DND-41 (cell line): ENCODE results near the gene HOXA5.

Experiments
- CTCF ChIP-seq: IDR thresholded peaks from 2 replicates; pipeline ENCODE4 v1.5.1; 2012; ENCODE audit warnings: borderline replicate concordance, low read length, moderate library complexity, mild to moderate bottlenecking; ENCODE audit not compliant: poor library complexity, severe bottlenecking; ENCODE audit errors: extremely low read depth
- EZH2 ChIP-seq: IDR thresholded peaks from 3 replicates; pipeline ENCODE4 v1.6.1; 2012; ENCODE audit warnings: borderline replicate concordance, low read depth, mild to moderate bottlenecking, moderate library complexity, low read length, inconsistent platforms; ENCODE audit not compliant: severe bottlenecking

GRCh38 chr7:27137640-27138315 is 5.7 kb downstream of the HOXA5 start:
- TF ChIP-seq CTCF (no peak), EZH2 (no peak)
